ENCODE data around the gene GPR160.
"Not testable (repeated sequence)": the region's sequence is repeated elsewhere in the genome, so short reads cannot be mapped to it uniquely, and the experiment has no call there.

The GPR160 gene

GRCh38 chr3:170076715-170077238 is 39.0 kb downstream of the GPR160 start:
- DNase-seq, result no peak

GRCh38 chr3:170077361-170077760 is 39.6 kb downstream of the GPR160 start:
- DNase-seq, result no peak

- DNase-seq, result no peak
Observed at GRCh38 chr3:170078620-170079281, 41.0 kb downstream of the GPR160 start.

- no peak for DNase-seq
Observed at GRCh38 chr3:170079536-170080165, 41.9 kb downstream of the GPR160 start.

GRCh38 chr3:170080605-170081004 is 42.8 kb downstream of the GPR160 start:
- DNase-seq, result no peak

- no peak for DNase-seq
Observed at GRCh38 chr3:170081079-170081741, 43.4 kb downstream of the GPR160 start.

- no peak for DNase-seq
Observed at GRCh38 chr3:170083343-170083742, 45.5 kb downstream of the GPR160 start.

- DNase-seq, result no peak
Observed at GRCh38 chr3:170085396-170085795, 47.6 kb downstream of the GPR160 start.

- no peak for DNase-seq
Observed at GRCh38 chr3:170089862-170090600, 52.2 kb downstream of the GPR160 start.

GRCh38 chr3:170090601-170090981 is 52.8 kb downstream of the GPR160 start:
- no peak for DNase-seq

- no peak for DNase-seq
Observed at GRCh38 chr3:170092907-170093306, 55.1 kb downstream of the GPR160 start.

- no peak for DNase-seq
Observed at GRCh38 chr3:170095771-170096170, 58.0 kb downstream of the GPR160 start.

GRCh38 chr3:170096342-170096741 is 58.5 kb downstream of the GPR160 start:
- DNase-seq, result no peak

GRCh38 chr3:170098753-170099152 is 61.0 kb downstream of the GPR160 start:
- no peak for DNase-seq

- DNase-seq, result no peak
Observed at GRCh38 chr3:170100944-170101343, 63.1 kb downstream of the GPR160 start.

GRCh38 chr3:170102431-170102830 is 64.6 kb downstream of the GPR160 start:
- no peak for DNase-seq

- DNase-seq, result no peak
Observed at GRCh38 chr3:170107941-170108340, 70.1 kb downstream of the GPR160 start.

- DNase-seq, result no peak
Observed at GRCh38 chr3:170108955-170109354, 71.2 kb downstream of the GPR160 start.

- no peak for DNase-seq
Observed at GRCh38 chr3:170109579-170110293, 71.9 kb downstream of the GPR160 start.

- no peak for DNase-seq
Observed at GRCh38 chr3:170111147-170111771, 73.5 kb downstream of the GPR160 start.

GRCh38 chr3:170114165-170114564 is 76.4 kb downstream of the GPR160 start:
- DNase-seq, result not testable (repeated sequence)

- DNase-seq, result no peak
Observed at GRCh38 chr3:170117134-170117533, 79.3 kb downstream of the GPR160 start.
